Heart left ventricle (tissue), 16 donors: ENCODE measurements around the gene CEP44. TPM values are rescaled to one million over a fixed set of nuclear protein-coding genes. Genes with fewer than 3 reads are reported as not detected.

Source experiments
- ATAC-seq, 4 donors: fragments of 200-7000 bp; cut with Tn5 transposase; one replicate each; pipeline ENCODE4 v1.9.1; 2020 to 2022; ENCODE audit warnings: moderate library complexity in 4 of 4, mild to moderate bottlenecking in 3 of 4, moderate number of reproducible peaks in 1 of 4
- DNase-seq, 5 donors: peaks; one replicate each; pipeline ENCODE4 v3.0.0-alpha.2; 2020
- H3K27ac ChIP-seq, 12 donors: fragments of 200-600 bp; sonication (generic) in 4 of 12; one replicate each; pipeline versions ENCODE4 v1.5.0 to v1.8.0; 2016 to 2022; ENCODE audit warnings: mild to moderate bottlenecking in 2 of 12
- H3K27me3 ChIP-seq, 9 donors: fragments of 200-600 bp; sonication (generic) in 2 of 9; one replicate each; pipeline versions ENCODE4 v1.5.1 to v1.8.0; 2016 to 2022; ENCODE audit warnings: mild to moderate bottlenecking in 3 of 9
- H3K36me3 ChIP-seq, 9 donors: fragments of 200-600 bp; sonication (generic) in 2 of 9; one replicate each; pipeline versions ENCODE4 v1.5.0 to v1.8.0; 2018 to 2022; ENCODE audit warnings: mild to moderate bottlenecking in 2 of 9
- H3K4me1 ChIP-seq, 12 donors: fragments of 200-600 bp; sonication (generic) in 4 of 12; one replicate each; pipeline versions ENCODE4 v1.5.0 to v1.8.0; 2016 to 2022; ENCODE audit warnings: mild to moderate bottlenecking in 3 of 12
- H3K4me3 ChIP-seq, 12 donors: fragments of 200-600 bp; sonication (generic) in 4 of 12; one replicate each; pipeline versions ENCODE4 v1.5.0 to v1.8.0; 2017 to 2022; ENCODE audit warnings: mild to moderate bottlenecking in 9 of 12, moderate library complexity in 4 of 12
- H3K9me3 ChIP-seq, 12 donors: fragments of 200-600 bp; sonication (generic) in 4 of 12; one replicate each; pipeline versions ENCODE4 v1.5.0 to v1.8.0; 2016 to 2022; ENCODE audit warnings: mild to moderate bottlenecking in 1 of 12
- POLR2A ChIP-seq, 2 donors: fragments of 450-650 bp; IDR thresholded peaks; one replicate each; pipeline ENCODE4 v1.6.1; 2017; ENCODE audit warnings: antibody characterized with exemption in 2 of 2, mild to moderate bottlenecking in 2 of 2, moderate library complexity in 2 of 2
- WGBS, 4 donors: extraction: QIAGEN DNeasy Blood & Tissue Kit in 2 of 4; methylation state at CpG; one replicate each; pipeline versions ENCODE4 v1.1.5 to v1.1.7; 2013 to 2018; 5-methylcytosine and 5-hydroxymethylcytosine counted together
- intact Hi-C, 10 donors: fragments of 100-400 bp; cut with DNase I; formaldehyde crosslinking; loops; one replicate each; pipeline versions ENCODE4 v1.11.1 to v1.14.2; 2022
- polyA plus RNA-seq, 2 donors: library from polyadenylated mRNA; stranded (reverse); fragments of 200-250 nt; gene quantifications; one replicate each; pipeline ENCODE4 v1.2.3, GENCODE V29; 2013
- total RNA-seq, 9 donors: library from RNA; depleted of rRNA in 2 of 9; stranded (reverse); fragments of >200 nt in 2 of 9; fragmentation: NEBNext Ultra II Directional in 3 of 9; extraction: Animal tissue kit (Norgen Biotek cat#: 25700) in 3 of 9; gene quantifications; one replicate each; pipeline versions ENCODE4 v1.1.0 to v1.2.4, GENCODE V29; 2016 to 2023
- TF ChIP-seq, protein P1 (sequence below), 12 donors: fragments of 200-600 bp; sonication (generic) in 4 of 12; IDR thresholded peaks; one replicate each; pipeline versions ENCODE4 v1.5.0 to v1.8.0; 2018 to 2022; ENCODE audit warnings: antibody characterized with exemption in 12 of 12, mild to moderate bottlenecking in 5 of 12
- donor health status: ischemic (EF 13 %, LVEDD 7.1; RV severe dilation, severe dysfunction).
- donor health status: healthy with polysubstance abuse.
- donor health status: DM: no; HTN: yes; CAD: no.
- donor health status: DM: no; HTN: no; CAD: no.
- donor health status: ischemic (EF 25% LVEDD 6.9; RV normal size, moderate dysfunction).
- donor health status: ischemic (EF 25% LVEDD 5.7; RV mildly dilated, moderate dysfunction).
- donor health status: healthy.
- donor health status: DM: yes; HTN: yes; CAD: no.
- donor health status: ischemic (EF 35%, LVEDD 5.7; RV mildly dilated, moderate dysfunction).
- donor health status: nonischemic (EF 11% LVEDD 7.7; RV severe dilation, severe dysfunction).
- donor health status: DM: yes; HTN: yes; CAD: no.
- donor health status: PGD.
- donor health status: ischemic (EF 29% LVEDD 5.4; RV normal size, mild dysfunction).
- donor health status: nonischemic (EF 23%, LVEDD 6.1; RV moderate dilation, normal function).

The CEP44 gene
- total and polyA plus RNA-seq, 11 donors = 5.2 to 17.6 (median 9.6) TPM

GRCh38 chr4:174303687-174304086 lies 20.0 kb downstream of the CEP44 start:
- DNase-seq (no peak), ATAC-seq (no peak)
- no peak for TF ChIP-seq POLR2A (IDR thresholded peaks at IDR 0.05)
- TF ChIP-seq, protein P1, sequence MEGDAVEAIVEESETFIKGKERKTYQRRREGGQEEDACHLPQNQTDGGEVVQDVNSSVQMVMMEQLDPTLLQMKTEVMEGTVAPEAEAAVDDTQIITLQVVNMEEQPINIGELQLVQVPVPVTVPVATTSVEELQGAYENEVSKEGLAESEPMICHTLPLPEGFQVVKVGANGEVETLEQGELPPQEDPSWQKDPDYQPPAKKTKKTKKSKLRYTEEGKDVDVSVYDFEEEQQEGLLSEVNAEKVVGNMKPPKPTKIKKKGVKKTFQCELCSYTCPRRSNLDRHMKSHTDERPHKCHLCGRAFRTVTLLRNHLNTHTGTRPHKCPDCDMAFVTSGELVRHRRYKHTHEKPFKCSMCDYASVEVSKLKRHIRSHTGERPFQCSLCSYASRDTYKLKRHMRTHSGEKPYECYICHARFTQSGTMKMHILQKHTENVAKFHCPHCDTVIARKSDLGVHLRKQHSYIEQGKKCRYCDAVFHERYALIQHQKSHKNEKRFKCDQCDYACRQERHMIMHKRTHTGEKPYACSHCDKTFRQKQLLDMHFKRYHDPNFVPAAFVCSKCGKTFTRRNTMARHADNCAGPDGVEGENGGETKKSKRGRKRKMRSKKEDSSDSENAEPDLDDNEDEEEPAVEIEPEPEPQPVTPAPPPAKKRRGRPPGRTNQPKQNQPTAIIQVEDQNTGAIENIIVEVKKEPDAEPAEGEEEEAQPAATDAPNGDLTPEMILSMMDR (IDR thresholded peaks at IDR 0.05) = no peak
- intact Hi-C loops = no loop called here
- no peak overlapping the region for H3K4me3 ChIP-seq
- WGBS, 4 donors = 94 to 98% (median 96%) methylated on average over 1 of the region's 1 CpG
- H3K27ac ChIP-seq = no peak overlapping the region
- no peaks in the 10 kb centered on the region for H3K9me3 ChIP-seq
- H3K27me3 ChIP-seq = no peaks in the 10 kb centered on the region
- H3K4me1 ChIP-seq = no peaks in the 10 kb centered on the region
- H3K36me3 ChIP-seq = peaks cover 0 to 100% (median 80%) of the 10 kb centered on the region in 9 donors

GRCh38 chr4:174304664-174305063 lies 21.0 kb downstream of the CEP44 start:
- ATAC-seq = no peak

GRCh38 chr4:174305961-174306360 lies 22.2 kb downstream of the CEP44 start:
- no peak overlapping the region for H3K4me3 ChIP-seq
- DNase-seq (no peak), ATAC-seq (no peak)
- H3K36me3 ChIP-seq = peaks cover 0 to 100% (median 86%) of the 10 kb centered on the region in 9 donors
- H3K27ac ChIP-seq = no peak overlapping the region
- H3K27me3 ChIP-seq = no peaks in the 10 kb centered on the region
- intact Hi-C loops = no loop called here
- H3K4me1 ChIP-seq = no peaks in the 10 kb centered on the region
- H3K9me3 ChIP-seq = no peaks in the 10 kb centered on the region
- TF ChIP-seq, protein P1 (IDR thresholded peaks at IDR 0.05) = no peak
- no peak for TF ChIP-seq POLR2A (IDR thresholded peaks at IDR 0.05)
- WGBS, 4 donors = 92 to 98% (median 96%) methylated on average over 3 of the region's 3 CpGs

More at GRCh38 chr4:174304664-174305063, 21.0 kb downstream of the CEP44 start:
- H3K27me3 ChIP-seq = no peaks in the 10 kb centered on the region
- no peak overlapping the region for H3K27ac ChIP-seq
- intact Hi-C loops = no loop called here
- no peaks in the 10 kb centered on the region for H3K9me3 ChIP-seq
- TF ChIP-seq POLR2A (IDR thresholded peaks at IDR 0.05) = no peak
- TF ChIP-seq, protein P1 (IDR thresholded peaks at IDR 0.05) = no peak
- H3K4me1 ChIP-seq = no peaks in the 10 kb centered on the region
- no peak for DNase-seq
- WGBS, 4 donors = 91 to 97% (median 95%) methylated on average over 1 of the region's 1 CpG
- peaks cover 0 to 100% (median 81%) of the 10 kb centered on the region in 9 donors for H3K36me3 ChIP-seq
- no peak overlapping the region for H3K4me3 ChIP-seq

- Histone ChIP-seq H3K4me3 (no peak overlapping the region), H3K27ac (no peak overlapping the region), H3K27me3 (no peaks in the 10 kb centered on the region), H3K9me3 (no peaks in the 10 kb centered on the region), H3K4me1 (no peaks in the 10 kb centered on the region), H3K36me3 (peaks cover 0 to 100% (median 87%) of the 10 kb centered on the region in 9 donors)
- WGBS, 4 donors = 84 to 95% (median 92%) methylated on average over 4 of the region's 4 CpGs
- intact Hi-C loops = no loop called here
- ATAC-seq (no peak), DNase-seq (no peak)
- TF ChIP-seq, protein P1 (IDR thresholded peaks at IDR 0.05) = no peak
- no peak for TF ChIP-seq POLR2A (IDR thresholded peaks at IDR 0.05)
These were observed 24.0 kb downstream of the CEP44 start for GRCh38 chr4:174307694-174308093.
